RWPE1 (cell line): ENCODE measurements around the gene KRT32.

ENCODE experiments used
- CTCF ChIA-PET: fragments of 350-600 bp; sonication (Branson Sonifier 250); formaldehyde crosslinking; extraction: SDS; loops from one replicate; lab custom pipeline; 2021; lab: Yijun Ruan, JAX
- POLR2A ChIA-PET: fragments of 400-600 bp; formaldehyde crosslinking; extraction: SDS; loops from one replicate; lab custom pipeline; 2020; ENCODE audit warnings: antibody characterized with exemption; ENCODE audit not compliant: low non-redundant PET; lab: Yijun Ruan, JAX
- DNase-seq: peaks from one replicate; pipeline ENCODE4 v3.0.0; 2012; ENCODE audit warnings: low spot score
- H3K27ac ChIP-seq: fragments of 450-650 bp; 2 replicates; pipeline ENCODE4 v1.5.1; 2017
- CTCF ChIP-seq: fragments of 450-650 bp; conservative IDR thresholded peaks from 2 replicates; pipeline ENCODE4 v1.5.1; 2017; ENCODE audit warnings: low read depth, mild to moderate bottlenecking

The KRT32 gene

DNA sequence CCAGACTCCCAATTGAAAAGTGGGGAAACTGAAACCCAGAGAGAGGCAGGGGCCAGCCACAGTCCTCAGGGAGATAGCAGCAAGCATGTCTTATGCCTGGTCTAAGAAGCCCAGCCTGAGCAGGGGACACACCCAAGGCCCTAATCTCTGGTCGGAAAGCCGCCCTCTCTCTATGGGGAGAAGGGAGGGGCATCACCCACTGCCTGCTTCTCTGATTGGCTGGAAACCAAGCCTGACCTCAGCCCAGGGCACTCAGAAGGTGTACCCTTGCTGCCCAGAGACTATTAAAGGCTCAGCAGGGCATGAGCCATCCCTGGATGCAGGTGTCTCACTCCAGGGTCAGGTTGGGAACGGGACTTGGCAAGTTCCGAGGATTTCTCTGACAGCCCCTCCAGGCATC, 43.9 kb upstream of the KRT32 start:
- ChIA-PET CTCF (interaction anchor here (0.6 kb wide), 2 partner anchors 88 to 206 kb away, joined by 4 read pairs; no protein-coding TSS in a partner anchor), POLR2A (interaction anchor here (1.1 kb wide), 1 partner anchor 11 kb away, joined by 3 read pairs; no protein-coding TSS in a partner anchor)
- DNase-seq = no peak
- H3K27ac ChIP-seq = peak overlapping the region; percentile 98
- no peak for TF ChIP-seq CTCF

- CTCF ChIA-PET = interaction anchor here (0.6 to 1.0 kb wide), 2 partner anchors 88 to 93 kb away, joined by 3 to 4 read pairs; no protein-coding TSS in a partner anchor
- no peak for TF ChIP-seq CTCF
Observed at GRCh38 chr17:41510251-41511065, 43.3 kb upstream of the KRT32 start.

DNA sequence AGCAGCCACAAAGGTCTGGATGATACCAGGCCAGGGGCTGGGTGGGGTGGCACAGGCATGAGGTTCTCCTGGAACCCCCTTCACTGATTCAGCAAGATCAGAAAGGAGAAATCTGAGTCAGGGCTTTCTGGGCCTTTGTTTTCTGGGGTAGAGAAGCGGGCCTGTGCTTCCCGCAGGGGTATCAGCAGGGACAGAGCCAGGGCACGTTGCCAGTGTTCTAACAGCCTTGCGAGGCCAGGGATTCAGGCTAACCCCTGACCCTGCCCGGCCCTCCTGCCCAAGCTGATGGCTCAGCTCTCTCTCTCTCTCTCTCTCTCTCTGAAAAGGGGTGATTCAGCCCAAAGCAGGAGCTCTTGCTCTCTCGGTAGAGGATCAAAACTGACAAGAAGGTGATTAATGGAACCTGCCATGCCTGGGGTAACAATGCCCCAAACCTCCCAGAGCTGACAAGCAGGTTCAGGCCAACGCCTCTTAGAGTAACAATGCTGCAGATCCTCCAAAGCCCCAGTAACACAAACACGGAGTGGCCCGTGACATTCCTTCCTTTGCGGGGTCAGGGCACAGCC, 40.2 kb upstream of the KRT32 start:
- CTCF ChIA-PET = interaction anchor here (0.7 to 1.1 kb wide), 2 partner anchors 9 to 155 kb away, joined by 3 to 5 read pairs; no protein-coding TSS in a partner anchor

More at GRCh38 chr17:41510251-41511065, 43.3 kb upstream of the KRT32 start:
- DNase-seq = no peak
- POLR2A ChIA-PET = interaction anchor here (0.5 to 1.1 kb wide), 3 partner anchors 11 to 692 kb away, joined by 3 to 4 read pairs (median 3); no protein-coding TSS in a partner anchor
- H3K27ac ChIP-seq = peak overlapping the region; percentile 98

GRCh38 chr17:41505809-41506767, 38.9 kb upstream of the KRT32 start:
- DNase-seq = peak; percentile 44
- CTCF ChIA-PET = interaction anchor here (0.9 to 1.1 kb wide), 2 partner anchors 13 to 43 kb away, joined by 3 read pairs; partner anchors contain the start of gene KRT15
- H3K27ac ChIP-seq = no peak overlapping the region
- no peak for TF ChIP-seq CTCF
- POLR2A ChIA-PET = no interaction called here

More for the DNA sequence above, 40.2 kb upstream of the KRT32 start:
- peak; percentile 76 for DNase-seq
- no peak for TF ChIP-seq CTCF
- POLR2A ChIA-PET = no interaction called here
- peak overlapping the region; percentile 45 for H3K27ac ChIP-seq

DNA sequence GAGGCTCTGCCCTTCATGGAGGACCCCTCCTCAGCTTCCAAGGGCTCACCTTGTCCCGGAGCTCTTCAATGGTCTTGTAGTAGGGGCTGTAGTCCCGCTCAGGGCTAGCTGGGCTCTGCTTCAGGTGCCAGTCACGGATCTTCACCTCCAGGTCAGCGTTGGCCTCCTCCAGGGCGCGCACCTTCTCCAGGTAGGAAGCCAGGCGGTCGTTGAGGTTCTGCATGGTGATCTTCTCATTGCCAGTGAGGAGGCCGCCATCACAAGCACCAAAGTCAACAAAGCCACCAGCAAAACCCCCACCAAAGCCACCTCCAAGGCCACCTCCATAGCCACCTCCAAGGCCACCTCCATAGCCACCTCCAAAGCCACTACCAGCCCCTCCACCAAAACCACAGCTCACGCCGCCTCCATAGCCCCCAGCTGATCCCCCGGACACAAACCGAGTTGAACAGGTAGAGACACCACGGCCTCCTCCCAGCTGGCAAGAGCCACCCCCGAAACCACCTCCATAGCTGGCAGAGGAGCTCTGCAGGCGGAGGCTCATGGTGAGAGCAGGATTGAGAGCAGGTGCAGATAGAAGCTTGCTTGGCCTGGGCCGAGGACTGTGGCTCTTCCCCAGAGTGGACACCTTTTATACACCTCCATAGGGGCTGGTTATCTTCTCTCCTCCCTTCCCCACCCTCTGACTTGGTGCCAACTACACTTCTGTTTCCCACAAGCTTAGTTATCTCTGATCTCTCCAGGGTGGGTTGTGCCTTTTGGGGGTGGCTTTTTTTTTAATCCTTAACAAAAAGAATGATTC, 38.0 kb upstream of the KRT32 start, which contains the start of gene KRT13:
Gene KRT13 (minus strand): TSS at position 606 of the 802 bp plus-strand sequence. CDS start 62 bp downstream, at position 544.
- CTCF ChIA-PET = interaction anchor here (0.9 to 1.1 kb wide), 2 partner anchors 14 to 44 kb away, joined by 3 read pairs; partner anchors contain the start of gene KRT15
- TF ChIP-seq CTCF = no peak
- POLR2A ChIA-PET = no interaction called here
- DNase-seq = no peak
- peak within 1 kb of the TSS; percentile 62 for H3K27ac ChIP-seq
